HG02642 (cell line): ENCODE results near the gene PRKAR1A.

Source experiments
- ATAC-seq: cut with Tn5 transposase; IDR thresholded peaks from one replicate; pipeline ENCODE4 v1.9.1; 2021; ENCODE audit warnings: mild to moderate bottlenecking; ENCODE audit not compliant: unreplicated experiment, poor library complexity

PRKAR1A gene

DNA sequence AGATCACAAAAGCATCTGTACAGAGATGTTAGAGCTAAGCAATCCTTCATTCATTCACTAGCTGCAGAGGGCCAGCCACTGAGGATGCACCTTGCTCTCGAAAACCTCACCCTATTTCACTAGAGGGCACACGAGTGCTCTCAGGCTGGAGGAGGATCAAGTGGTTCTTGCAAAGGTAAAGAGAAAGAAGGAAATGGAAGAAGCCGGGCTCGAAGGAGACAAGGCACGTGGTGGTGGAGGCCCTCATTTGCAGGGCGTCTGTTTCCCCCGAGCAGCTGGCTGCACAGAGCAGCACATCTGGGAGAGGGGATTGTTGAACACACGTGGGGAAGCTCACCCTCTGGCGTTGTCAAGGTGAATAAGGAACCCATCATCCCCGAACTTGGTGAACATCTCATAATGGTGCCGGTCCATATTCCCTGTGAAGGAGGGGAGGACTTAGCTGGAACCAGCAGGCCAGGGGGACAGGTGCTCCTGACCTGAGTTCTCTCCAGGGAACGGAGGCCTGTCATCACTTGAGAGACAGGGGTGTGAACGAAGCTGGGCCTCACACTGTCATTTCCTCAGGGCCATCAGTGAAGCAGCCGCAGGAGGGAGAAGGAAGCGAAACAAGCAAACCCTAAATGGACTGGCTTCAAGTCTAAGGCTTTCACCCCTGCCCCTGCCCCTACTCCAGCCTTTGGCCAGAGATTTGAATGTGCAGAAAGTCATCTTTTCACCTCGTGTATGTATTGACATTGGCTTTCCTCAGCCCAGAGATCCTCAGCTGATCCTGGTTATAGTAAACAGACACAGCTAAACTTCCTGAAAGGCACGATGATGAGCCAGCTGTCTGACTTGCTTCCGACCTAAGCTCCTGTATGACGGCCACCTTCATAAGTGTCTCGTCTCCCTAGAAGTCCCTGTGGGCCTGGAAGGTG is 27.6 kb downstream of the PRKAR1A start:
- no peak for ATAC-seq

DNA sequence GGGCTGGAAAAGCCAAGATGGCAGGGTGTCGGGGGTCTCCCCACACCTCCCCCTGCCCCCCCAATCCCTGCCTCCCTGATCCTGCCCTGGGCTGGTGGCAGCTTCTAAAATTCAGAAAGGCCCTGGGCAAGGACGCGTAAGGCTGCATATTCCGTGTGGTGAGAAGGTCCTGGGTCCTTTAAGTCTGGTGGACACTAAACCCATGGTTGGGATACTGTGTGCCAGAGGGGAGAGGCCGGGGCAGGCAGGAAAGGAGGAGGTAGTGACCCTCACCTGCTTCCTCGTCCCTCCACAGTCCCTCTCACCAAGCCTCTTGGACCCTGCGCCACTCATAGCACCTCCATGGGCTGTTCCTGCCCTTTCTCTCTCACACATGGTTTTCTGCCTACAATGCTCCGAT is 28.8 kb downstream of the PRKAR1A start:
- no peak for ATAC-seq

DNA sequence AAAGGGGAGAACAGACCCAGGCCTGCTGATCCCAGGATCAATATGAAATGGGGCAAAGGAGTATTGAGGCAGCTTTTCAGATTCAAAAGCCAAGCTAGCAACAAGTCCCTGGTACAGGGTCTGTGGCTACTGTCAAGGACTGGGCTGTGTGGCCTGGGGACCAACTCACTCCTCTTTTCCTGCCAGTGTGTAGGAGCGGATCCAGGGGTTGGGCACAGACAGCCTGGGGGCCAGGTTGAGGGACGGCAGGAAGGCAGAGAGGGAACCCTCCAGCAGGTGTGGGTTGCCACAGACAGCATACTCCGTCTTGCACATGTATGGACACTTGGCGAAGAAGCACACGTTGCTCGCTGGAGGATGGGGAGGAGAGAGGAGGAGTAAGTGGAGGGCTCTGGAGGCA is 29.6 kb downstream of the PRKAR1A start:
- no peak for ATAC-seq

DNA sequence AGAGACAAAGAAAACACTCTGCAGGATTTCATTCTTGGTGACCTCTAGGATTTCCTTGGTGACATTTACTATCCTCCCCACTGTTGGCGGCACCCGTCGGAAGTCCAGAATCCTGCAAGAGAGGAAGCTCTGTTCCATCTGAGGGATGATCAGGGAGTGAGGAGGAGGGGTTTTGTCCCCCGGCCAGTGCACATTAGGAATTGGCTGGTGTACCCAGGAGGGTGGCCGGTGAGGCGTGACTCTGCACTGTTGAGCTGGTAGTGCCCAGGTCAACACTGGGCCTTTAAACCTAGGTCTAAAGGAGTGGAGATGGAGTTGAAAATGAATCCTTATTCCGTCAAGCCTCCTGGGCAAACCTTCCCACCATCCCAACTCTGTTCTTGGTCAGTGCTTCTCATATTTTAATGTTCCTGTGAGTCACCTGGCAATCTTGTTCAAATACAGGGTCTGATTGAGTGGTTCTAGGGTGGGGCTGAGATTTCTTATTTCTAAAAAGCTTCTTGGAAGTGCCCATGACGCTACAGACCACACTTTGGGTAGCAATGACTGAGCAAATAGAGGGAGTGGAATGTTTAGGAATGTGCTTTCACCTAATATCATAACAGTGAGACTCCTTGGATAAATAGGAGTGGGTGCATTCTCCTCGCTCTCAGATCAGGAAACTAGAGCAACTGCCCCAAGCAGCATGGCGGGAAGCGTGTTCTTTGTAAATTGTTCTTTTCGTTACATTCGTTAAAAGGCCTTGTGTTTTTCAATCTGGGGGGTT is 30.7 kb downstream of the PRKAR1A start:
- no peak for ATAC-seq

DNA sequence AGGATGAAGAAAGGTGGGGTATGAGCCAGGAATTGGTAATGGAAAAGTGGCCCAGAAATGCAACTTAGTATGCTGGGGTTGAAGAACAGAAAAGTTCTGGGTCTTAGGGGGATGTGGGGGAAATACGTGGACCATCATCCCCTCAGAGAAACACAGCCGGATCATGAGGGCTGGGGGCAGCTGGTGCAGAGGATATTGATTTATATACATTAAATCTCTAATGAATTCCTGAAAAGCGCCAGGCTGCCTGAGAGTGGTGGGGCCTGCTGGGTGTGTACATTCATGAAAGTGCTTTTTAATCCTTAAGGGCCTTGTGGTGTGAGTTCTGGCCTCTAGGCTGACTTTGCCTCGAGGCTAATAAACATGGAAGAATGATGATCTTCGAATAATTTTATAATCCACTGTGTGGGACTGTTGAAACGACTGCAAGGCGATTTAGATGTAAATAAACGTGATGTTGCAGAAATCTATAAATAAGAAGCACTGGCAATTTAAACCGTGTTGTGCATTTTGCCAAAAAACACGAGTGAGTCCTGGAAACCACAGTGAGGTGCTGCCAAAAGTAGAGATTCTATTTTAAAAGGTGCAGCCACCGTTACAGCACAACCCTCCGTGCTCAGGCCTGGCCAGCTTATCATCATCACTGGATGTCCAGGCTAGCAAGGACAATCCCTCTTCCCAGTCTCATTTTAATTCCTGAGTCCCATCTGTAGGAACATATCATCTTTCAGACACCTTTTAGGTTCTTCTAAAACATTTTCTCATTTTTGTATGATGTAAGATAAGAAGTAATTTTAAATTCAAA is 32.1 kb downstream of the PRKAR1A start:
- ATAC-seq, result no peak

DNA sequence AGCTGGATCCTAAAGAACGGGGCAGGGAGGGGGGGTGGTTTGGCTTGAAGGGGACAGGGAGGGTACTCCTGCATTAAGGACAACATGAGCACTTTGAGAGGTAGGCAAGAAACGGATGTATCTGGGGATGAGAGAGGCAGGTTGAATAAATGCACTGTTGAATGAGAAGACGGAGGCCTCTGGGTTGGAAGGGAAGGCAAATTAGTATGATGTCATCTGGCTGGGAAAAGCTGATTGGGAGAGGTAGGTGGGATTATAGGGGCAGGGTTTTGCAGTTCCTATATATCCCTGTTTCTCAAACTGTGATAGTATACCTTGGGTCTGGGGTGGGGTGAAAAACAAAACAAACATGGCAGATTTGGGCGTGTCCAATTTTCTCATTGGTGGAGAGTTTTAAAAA is 44.3 kb downstream of the PRKAR1A start:
- no peak for ATAC-seq

DNA sequence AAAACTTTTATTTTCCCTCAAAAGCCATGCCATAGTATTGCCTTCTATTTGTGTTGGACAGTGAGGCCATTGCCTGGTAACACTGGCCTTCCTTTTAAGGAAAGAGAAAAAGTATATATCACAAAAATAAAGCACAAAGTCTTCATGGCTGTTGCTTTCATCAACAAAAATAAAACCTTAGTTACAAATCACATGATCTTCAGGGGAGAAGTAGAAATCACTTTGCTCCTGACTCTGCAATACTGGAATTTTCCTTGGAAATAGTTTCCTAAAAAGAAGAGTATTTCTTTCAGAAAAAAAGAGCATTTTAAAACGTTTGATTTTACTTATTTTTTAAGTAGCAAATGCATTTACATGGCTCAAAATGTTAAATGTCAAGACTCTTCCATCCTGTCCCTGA is 47.1 kb downstream of the PRKAR1A start:
- no peak for ATAC-seq

DNA sequence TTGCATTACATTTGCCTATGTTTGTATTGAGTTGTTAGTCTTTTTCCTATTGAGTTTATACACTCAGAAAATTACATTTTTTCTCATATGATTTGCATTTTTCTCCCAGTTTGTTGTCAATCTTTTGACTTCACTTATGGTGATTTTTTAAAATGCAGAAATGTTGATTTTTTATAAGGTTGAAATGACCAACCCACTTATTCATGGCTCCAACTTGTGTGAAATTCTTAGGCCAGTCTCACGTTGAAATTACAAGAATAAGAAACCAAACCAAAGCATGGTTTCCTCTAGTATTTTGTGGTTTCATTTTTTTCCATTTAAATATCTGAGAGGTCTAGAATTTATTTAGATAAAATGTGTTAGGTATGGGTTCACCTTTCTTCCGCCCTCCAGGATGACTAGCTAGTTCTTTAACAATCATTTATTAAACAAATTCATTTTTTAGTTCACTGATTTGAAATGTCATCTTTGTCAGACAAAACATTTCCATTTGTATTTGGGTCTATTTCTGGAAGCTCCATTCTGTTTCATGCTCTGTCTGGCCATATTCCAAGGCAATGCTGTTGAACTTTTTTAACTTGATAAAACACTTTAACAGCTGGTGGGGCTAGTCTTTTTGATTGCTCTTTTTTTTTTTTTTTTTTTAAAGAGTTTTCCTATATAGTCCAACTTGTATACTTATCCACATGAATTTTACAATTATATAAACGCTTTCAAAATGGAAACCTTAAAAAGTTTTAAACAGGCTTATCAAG is 48.9 kb downstream of the PRKAR1A start:
- ATAC-seq, result no peak

DNA sequence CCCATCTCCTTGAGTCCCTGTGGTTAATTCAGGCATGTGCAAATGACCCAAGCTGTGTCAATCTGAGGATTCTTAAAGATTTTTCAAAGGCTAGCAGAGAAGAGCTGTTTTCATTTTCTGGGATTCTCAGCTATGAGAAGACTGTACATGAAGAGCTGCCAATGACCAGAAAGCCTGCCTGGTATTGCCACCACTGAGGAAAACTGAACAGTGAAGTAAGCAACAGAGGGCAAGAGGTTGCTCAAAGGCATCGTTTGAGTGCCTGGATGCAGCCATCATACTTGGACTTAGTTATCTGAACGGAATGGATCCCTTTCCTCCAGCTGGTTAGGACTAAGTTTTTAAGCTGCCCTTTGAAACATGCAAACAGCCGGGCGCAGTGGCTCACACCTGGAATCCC is 50.5 kb downstream of the PRKAR1A start:
- no peak for ATAC-seq

DNA sequence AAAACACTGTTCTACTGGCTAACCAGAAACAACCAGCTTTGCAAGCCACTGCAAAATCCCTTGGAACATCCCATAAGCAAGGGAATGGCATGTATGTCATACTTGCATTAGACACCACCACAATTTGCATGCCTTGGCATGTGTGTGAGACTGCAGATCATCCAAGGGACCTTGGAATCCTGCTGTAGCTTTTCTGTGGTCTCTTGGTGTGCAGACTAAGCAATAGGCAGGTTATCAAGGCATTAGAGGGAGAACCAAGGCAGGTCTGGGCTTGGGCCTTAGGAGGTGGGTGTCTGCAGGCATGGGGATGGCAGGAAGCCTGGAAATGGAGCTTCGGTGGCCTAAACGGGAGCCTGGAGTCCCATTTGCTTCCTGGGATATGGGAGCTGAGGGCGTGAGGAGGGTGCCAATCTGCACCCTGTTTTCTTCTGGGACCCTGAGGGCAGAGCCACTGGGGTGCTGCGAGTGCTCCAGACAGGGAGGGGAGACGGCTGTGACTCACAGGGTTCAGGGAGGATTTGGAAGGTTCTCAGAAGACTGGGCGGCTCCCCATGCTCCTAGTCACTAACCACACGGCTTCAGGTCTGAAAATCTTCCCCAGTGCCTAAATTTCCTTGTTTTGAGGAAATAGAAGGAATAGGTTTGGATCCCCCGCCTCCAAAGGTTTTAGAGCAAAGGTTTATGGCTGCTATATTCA is 52.3 kb downstream of the PRKAR1A start:
- no peak for ATAC-seq

DNA sequence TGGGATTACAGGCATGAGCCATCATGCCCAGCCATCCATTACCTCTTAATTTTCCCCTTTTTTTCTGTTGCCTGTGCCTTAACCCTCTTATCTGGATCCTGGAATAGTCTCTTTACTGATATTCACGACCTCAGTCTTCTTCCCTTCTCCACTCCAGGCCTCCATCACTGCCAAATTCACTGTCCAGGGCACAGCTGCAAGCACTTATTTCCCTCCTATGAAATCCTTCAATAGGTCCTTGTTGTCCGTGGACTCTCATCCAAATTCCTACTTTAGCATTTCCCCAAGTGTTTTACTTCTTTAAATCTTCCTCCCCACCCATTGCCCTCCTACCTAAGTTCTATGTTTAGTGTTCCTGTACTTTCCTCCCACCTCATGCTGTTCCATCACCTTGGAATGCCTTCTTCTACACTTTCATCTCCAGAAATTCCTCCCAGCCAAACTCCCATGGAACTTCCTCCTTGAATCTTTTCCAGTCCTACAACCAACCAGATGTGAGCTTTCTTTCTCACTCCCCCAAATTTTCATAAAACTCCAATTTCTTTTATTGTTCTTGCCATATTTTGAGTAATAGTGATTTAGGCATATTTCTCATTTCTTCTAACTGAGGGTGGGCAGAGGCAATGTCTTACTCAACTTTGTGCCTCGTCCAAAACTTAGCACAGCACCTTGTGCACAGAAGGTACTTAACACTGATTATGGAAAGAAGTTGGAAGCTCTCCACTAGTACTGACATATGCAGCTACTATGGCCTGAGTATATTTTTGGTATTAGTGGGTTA is 53.6 kb downstream of the PRKAR1A start:
- no peak for ATAC-seq

DNA sequence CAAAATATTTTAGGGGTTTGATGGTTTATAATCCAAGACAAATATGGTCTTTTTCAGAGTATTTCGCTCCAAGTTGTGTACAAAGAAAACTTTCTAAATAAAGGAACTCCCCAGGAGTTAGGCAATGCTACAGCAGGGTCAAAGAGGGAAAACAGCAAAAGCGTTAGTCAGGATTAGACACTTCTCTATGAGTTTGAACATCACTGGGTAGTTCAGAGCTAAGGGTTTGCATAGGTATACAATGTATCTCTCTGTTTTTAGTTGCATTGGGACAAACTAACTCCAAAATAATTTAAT is 54.2 kb downstream of the PRKAR1A start:
- no peak for ATAC-seq

DNA sequence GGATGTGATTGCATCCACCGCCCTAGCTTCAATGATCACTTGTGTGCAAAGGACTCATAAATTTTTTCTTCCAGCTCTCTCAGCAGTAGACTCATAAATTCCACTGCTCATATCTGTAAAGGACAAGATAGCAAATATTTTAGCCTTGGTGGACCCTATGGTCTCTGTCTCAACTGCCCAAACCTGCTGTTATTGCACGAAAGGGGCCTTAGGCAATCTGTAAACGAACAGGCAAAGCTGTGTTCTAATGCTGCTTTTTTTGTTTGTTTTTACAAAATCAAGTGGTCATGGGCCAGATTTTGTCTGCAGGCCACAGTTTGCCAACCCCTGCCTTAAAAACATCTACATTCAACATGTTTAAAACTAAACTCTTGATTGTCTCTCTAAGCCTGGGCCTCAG is 54.8 kb downstream of the PRKAR1A start:
- ATAC-seq, result no peak

DNA sequence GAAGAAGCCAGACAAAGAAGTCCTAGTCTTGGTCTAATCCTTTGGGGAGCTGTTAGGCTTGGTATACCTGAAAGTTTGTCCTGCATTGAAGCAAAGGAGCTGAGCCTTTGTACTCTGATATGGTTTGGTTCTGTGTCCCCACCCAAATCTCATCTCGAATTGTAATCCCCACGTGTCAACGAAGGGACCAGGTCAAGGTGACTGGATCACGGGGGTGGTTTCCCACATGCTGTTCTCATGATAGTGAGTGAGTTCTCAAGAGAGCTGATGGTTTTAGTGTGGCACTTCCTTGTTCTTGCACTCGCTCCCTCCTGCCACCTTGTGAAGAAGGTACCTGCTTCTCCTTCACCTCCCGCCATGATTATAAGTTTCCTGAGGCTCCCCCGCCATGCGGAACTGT is 55.4 kb downstream of the PRKAR1A start:
- no peak for ATAC-seq

DNA sequence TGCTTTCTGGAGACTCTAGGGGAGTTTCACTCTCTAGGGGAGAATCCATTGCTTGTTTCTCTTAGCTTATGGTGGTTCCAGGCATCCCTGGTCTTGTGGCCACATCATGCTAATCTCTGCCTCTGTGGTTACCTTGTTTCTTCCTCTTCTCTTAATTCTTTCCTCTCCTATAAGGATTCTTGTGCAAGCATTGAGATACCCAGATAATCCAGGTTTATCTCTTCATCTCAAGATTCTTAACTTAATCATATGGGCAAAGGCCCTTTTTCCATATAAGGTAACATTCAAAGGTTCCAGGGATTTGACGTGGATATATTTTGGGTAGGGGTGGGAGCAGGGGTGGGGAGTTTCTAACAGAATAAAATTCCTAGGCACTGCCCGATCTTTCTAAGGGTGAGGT is 56.4 kb downstream of the PRKAR1A start:
- ATAC-seq, result no peak

DNA sequence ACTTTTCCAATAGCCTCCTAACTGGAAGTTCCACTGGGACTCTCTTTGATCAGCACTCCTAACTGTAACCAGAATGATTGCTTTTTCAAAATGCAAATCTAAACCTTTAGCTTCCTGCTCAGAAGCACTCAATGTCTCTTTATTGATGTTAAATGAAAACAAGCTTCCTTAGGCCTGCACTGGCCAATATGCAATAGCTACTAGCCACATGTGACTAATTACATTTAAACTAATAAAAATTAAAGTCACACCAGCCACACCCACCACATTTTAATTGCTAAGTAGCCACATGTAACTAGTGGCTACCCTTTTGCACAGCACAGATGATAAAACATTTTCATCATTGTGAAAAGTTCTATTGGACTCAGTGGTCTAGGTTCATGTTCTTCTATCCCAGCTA is 57.1 kb downstream of the PRKAR1A start:
- no peak for ATAC-seq

DNA sequence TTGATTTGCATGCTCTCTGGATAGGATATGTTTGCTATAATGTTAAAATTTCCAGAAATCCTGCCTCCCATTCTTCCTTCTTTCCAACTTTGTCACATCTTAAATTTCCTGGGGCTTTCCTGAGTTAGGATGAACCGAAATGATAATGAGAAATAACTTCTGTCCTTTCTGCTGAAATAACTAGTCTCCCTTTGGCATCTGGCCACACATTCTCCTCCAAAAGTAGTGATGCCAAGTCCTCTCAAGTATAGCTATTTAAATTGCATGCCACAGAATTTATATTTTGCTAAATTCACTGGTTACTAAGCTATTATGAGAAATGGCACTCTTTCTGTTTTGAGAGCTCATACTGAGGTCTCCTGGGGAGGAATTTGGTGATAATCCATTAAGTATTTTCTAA is 58.3 kb downstream of the PRKAR1A start:
- ATAC-seq, result no peak

DNA sequence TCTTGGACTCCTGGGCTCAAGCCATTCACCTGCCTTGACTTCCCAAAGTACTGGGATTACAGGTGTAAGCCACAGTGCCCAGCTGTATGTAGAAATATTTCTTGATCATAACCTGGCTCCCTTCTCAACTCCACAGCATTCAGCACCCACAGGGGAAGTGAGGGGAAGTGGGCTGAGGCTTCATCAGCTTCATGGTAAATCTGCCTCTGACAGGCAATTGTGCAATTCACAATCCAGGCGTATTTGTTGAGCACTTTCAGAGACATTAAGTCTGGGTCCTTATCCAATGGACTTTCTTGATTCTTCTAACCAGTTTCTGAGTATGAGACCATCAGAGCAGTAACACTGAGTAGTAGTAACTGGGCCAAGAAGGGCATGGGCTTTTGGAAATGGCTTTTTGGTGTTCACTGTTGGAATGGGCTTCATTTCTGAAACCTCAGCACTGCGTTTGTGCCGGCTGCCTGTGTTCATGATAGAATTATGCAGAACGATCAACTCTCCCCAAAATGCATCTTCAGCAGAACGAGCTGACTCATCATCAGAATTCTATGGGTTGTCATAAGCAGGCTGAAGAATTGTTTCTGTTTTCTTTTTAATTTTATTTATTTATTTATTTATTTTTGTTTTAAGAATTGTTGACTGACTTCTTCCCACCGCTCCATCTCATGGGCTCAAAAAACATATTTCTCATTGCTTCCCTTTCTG is 60.1 kb downstream of the PRKAR1A start:
- ATAC-seq, result no peak
